Measurements from ENCODE around the gene IL11. TPM values are rescaled to one million over a fixed set of nuclear protein-coding genes. Genes with fewer than 3 reads are reported as not detected.

IL11 gene
- total RNA-seq, 4 donors from 2014 or later, result 0.67 TPM; not detected in 3

GRCh38 chr19:55369653-55370304 is 484 bp downstream of the IL11 start:
- ATAC-seq, result peak; percentile 52
- Histone ChIP-seq H3K36me3 (no peaks in the 10 kb centered on the region), H3K27me3 (peaks cover 98% of the 10 kb centered on the region), H3K9me3 (no peaks in the 10 kb centered on the region), H3K27ac (no peak overlapping the region), H3K4me3 (peak overlapping the region in 1 of 2 donors; percentile 38), H3K4me1 (peaks cover 0 to 30% (median 13%) of the 10 kb centered on the region in 3 donors)
- no peak for TF ChIP-seq POLR2AphosphoS5 (IDR thresholded peaks at IDR 0.05)
- no peak for TF ChIP-seq CTCF (IDR thresholded peaks at IDR 0.05)
- TF ChIP-seq EP300 (IDR thresholded peaks at IDR 0.05), result no peak
- TF ChIP-seq POLR2A (IDR thresholded peaks at IDR 0.05), result no peak
- WGBS, 2 donors (ENCODE audit: low coverage in 1 of 2), result 0% methylated on average over 6 to 8 of the region's 59 CpGs

GRCh38 chr19:55368701-55369563 is 1.3 kb downstream of the IL11 start:
- H3K4me3 ChIP-seq, result peak overlapping the region in 1 of 2 donors; percentile 38
- 0% methylated on average over 1 of the region's 54 CpGs; no CpG with 5 or more reads in 1 of the 2 donors for WGBS, 2 donors (ENCODE audit: low coverage in 1 of 2)
- H3K4me1 ChIP-seq, result peaks cover 0 to 24% (median 10%) of the 10 kb centered on the region in 3 donors
- peaks cover 94% of the 10 kb centered on the region for H3K27me3 ChIP-seq
- TF ChIP-seq CTCF (IDR thresholded peaks at IDR 0.05), result no peak
- TF ChIP-seq EP300 (IDR thresholded peaks at IDR 0.05), result no peak
- TF ChIP-seq POLR2A (IDR thresholded peaks at IDR 0.05), result no peak
- no peak for TF ChIP-seq POLR2AphosphoS5 (IDR thresholded peaks at IDR 0.05)
- peak; percentile 29 for ATAC-seq
- H3K9me3 ChIP-seq, result no peaks in the 10 kb centered on the region
- no peak overlapping the region for H3K27ac ChIP-seq
- H3K36me3 ChIP-seq, result no peaks in the 10 kb centered on the region

- peaks cover 85% of the 10 kb centered on the region for H3K27me3 ChIP-seq
Measured at GRCh38 chr19:55368106-55368505, 2.2 kb downstream of the IL11 start.

GRCh38 chr19:55366790-55367189 is 3.5 kb downstream of the IL11 start:
- peaks cover 85% of the 10 kb centered on the region for H3K27me3 ChIP-seq
- ATAC-seq, result no peak
- H3K36me3 ChIP-seq, result no peaks in the 10 kb centered on the region
- no peaks in the 10 kb centered on the region for H3K9me3 ChIP-seq
- WGBS, 2 donors (ENCODE audit: low coverage in 1 of 2), result 90% methylated on average over 2 of the region's 3 CpGs; no CpG with 5 or more reads in 1 of the 2 donors
- no peak for TF ChIP-seq EP300 (IDR thresholded peaks at IDR 0.05)
- H3K4me1 ChIP-seq, result peaks cover 0 to 21% (median 10%) of the 10 kb centered on the region in 3 donors
- no peak overlapping the region for H3K27ac ChIP-seq
- H3K4me3 ChIP-seq, result no peak overlapping the region

More at GRCh38 chr19:55368106-55368505, 2.2 kb downstream of the IL11 start:
- no peaks in the 10 kb centered on the region for H3K36me3 ChIP-seq
- no peak for ATAC-seq
- H3K4me1 ChIP-seq, result peaks cover 0 to 21% (median 10%) of the 10 kb centered on the region in 3 donors
- no peak for TF ChIP-seq EP300 (IDR thresholded peaks at IDR 0.05)
- TF ChIP-seq POLR2A (IDR thresholded peaks at IDR 0.05), result no peak
- no peak for TF ChIP-seq POLR2AphosphoS5 (IDR thresholded peaks at IDR 0.05)
- TF ChIP-seq CTCF (IDR thresholded peaks at IDR 0.05), result no peak
- H3K4me3 ChIP-seq, result no peak overlapping the region
- no peaks in the 10 kb centered on the region for H3K9me3 ChIP-seq
- no CpG with 5 or more reads among the region's 16 CpGs for WGBS, 2 donors (ENCODE audit: low coverage in 1 of 2)
- H3K27ac ChIP-seq, result no peak overlapping the region

GRCh38 chr19:55365964-55366363 is 4.3 kb downstream of the IL11 start:
- no peak for ATAC-seq
- Histone ChIP-seq H3K27ac (no peak overlapping the region), H3K4me1 (peaks cover 0 to 21% (median 10%) of the 10 kb centered on the region in 3 donors), H3K36me3 (no peaks in the 10 kb centered on the region), H3K27me3 (peaks cover 85% of the 10 kb centered on the region), H3K9me3 (no peaks in the 10 kb centered on the region), H3K4me3 (no peak overlapping the region)
- TF ChIP-seq POLR2A (IDR thresholded peaks at IDR 0.05) (no peak), EP300 (IDR thresholded peaks at IDR 0.05) (no peak), POLR2AphosphoS5 (IDR thresholded peaks at IDR 0.05) (no peak), CTCF (IDR thresholded peaks at IDR 0.05) (no peak)
- WGBS, 2 donors (ENCODE audit: low coverage in 1 of 2), result 71 to 86% methylated on average over 6 of the region's 19 CpGs

Data from gastroesophageal sphincter (tissue), 4 donors.